GM21576 (cell line): ENCODE results near the gene STYK1.
"Not testable (repeated sequence)": the region's sequence is repeated elsewhere in the genome, so short reads cannot be mapped to it uniquely, and the experiment has no call there.

Experiments used
- ATAC-seq: cut with Tn5 transposase; IDR thresholded peaks from one replicate; pipeline ENCODE4 v1.9.1; 2021; ENCODE audit warnings: mild to moderate bottlenecking, moderate library complexity; ENCODE audit not compliant: unreplicated experiment

Gene STYK1

GRCh38 chr12:10690906-10691305 lies 17.1 kb upstream of the STYK1 start:
- ATAC-seq: no peak

- ATAC-seq: no peak
These were observed 15.3 kb upstream of the STYK1 start for GRCh38 chr12:10689146-10689545.

- ATAC-seq: no peak
These were observed 14.2 kb upstream of the STYK1 start for GRCh38 chr12:10688042-10688441.

GRCh38 chr12:10672231-10672868 lies 1.5 kb downstream of the STYK1 start:
- ATAC-seq: no peak

DNA sequence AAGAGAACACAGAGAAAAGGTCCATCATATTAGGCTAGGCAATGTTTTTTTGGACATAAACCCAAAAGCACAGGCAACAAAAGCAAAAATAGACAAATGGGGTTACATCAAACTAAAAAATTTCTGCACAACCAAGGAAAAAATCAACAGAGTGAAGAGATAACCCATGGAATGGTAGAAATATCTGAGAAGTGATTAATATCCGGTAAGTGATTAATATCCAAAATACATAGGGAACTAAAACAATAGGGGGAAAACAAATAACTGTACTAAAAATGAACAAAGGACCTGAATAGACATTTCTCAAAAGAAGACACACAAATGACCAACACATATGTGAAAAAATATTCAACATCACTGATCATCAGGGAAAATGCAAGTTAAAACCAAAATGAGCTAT lies 4.3 kb downstream of the STYK1 start:
- no peak for ATAC-seq

GRCh38 chr12:10668526-10668925 lies 5.3 kb downstream of the STYK1 start:
- no peak for ATAC-seq

DNA sequence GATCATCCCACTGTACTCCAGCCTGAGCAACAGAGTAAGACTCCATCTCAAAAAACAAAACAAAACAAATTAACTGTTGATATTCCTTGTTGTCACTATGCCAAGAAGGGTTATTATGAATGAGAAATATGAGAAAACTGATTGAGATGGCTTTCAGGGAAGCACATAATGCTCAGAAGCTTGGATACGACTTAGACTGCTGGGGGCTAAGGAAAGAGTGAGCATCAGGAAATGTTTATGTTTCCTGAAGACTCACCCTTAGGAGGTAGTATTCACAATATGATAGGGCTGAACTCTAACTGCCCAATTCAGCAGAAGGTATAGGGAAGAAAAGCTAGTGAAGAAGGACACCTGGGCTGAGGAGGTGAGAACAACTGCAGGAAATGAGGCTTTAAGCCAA lies 6.3 kb downstream of the STYK1 start:
- no peak for ATAC-seq

DNA sequence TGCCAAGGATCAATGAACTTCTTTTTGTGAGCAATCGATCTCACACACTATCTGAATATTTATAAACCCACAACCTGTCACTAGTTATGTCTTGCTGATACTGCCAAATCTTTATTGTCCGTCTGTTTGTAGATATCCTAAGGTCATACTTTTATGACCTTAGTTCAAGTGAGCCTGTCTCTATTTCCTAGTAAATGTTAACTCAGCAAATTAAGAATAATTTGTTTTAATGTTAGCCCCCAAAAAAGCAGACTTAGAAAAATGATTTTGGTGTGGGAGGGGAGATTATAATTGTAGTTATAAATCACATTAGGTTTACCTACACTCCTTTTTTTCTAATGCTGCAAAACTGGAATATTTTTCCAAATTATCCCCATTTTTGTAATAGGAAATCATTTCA lies 9.4 kb downstream of the STYK1 start:
- no peak for ATAC-seq

- no peak for ATAC-seq
These were observed 10.0 kb downstream of the STYK1 start for GRCh38 chr12:10663869-10664268.

- no peak for ATAC-seq
These were observed 12.5 kb downstream of the STYK1 start for GRCh38 chr12:10661338-10661737.

GRCh38 chr12:10654003-10654402 lies 19.8 kb downstream of the STYK1 start:
- ATAC-seq: no peak

GRCh38 chr12:10652192-10652591 lies 21.7 kb downstream of the STYK1 start:
- ATAC-seq: no peak

DNA sequence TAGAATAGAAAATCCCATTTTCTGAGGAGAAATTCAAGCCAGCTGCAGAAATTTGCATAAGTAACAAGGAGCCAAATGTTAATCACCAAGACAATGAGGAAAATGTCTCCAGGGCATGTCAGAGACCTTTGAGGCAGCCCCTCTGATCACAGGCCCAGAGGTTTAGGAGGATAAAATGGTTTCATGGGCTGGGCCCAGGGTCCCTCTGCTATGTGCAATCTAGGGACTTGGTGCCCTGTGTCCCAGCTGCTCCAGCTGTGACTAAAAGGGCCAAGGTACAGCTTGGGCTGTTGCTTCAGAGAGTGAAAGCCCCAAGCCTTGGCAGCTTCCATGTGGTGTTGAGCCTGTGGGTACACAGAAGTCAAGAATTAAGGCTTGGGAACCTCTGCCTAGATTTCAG lies 27.3 kb downstream of the STYK1 start:
- ATAC-seq: not testable (repeated sequence)

DNA sequence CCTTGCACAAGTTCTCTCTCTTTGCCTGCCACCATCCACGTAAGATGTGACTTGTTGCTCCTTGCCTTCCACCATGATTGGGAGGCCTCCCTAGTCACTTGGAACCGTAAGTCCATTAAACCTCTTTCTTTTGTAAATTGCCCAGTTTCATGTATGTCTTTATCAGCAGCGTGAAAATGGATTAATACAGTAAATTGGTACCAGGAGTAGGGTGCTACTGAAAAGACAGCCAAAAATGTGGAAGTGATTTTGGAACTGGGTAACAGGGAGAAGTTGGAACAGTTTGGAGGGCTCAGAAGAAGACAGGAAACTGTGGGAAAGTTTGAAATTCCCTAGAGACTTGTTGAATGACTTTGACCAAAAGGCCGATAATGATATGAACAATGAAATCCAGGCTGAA lies 27.9 kb downstream of the STYK1 start:
- ATAC-seq: no peak

DNA sequence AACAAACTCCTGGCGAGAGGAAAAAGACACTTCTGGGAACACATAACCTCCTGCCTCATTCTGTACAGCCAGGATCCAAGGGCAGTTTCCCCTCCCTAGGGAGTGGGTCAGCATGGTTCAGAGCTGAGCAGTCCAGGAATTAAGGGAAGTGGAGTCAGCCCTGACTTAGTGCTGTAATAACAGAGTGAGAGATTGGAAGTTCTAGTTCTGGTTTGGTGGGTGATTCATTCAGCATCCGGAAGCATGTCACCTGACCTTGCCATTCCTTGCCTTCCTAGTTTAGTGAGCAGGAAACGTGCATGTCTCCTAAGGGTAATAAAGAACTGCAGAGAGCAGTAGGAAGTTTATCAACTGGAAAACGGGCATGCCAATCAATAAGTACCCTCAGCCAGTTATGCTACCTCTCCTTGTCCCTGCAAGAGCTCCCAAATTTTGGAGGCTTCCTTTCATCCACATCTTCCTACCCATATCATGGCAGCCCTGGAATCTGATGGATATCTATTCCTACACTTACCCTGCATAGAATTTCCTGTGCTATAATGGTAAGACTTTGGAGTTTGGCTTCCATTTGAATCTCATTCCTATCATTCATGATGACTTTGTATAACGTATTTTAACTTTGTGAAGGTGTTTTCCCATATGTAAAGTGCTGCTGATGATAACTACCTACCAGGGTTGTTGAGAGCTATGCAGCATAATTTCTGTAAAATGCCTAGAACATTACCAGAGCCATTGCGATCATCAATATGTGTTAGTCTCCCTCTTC lies 31.9 kb downstream of the STYK1 start:
- no peak for ATAC-seq

GRCh38 chr12:10638728-10639127 lies 35.1 kb downstream of the STYK1 start:
- ATAC-seq: no peak

- ATAC-seq: no peak
These were observed 37.2 kb downstream of the STYK1 start for GRCh38 chr12:10636611-10637010.

- no peak for ATAC-seq
These were observed 37.7 kb downstream of the STYK1 start for GRCh38 chr12:10636124-10636523.

GRCh38 chr12:10635306-10635705 lies 38.5 kb downstream of the STYK1 start:
- no peak for ATAC-seq

GRCh38 chr12:10634427-10634826 lies 39.4 kb downstream of the STYK1 start:
- no peak for ATAC-seq

GRCh38 chr12:10633541-10633940 lies 40.3 kb downstream of the STYK1 start:
- ATAC-seq: no peak

GRCh38 chr12:10632226-10632625 lies 41.6 kb downstream of the STYK1 start:
- no peak for ATAC-seq

GRCh38 chr12:10624605-10625004 lies 49.2 kb downstream of the STYK1 start:
- ATAC-seq: no peak
